ENCODE measurements around the gene GAREM2.
A peak's percentile ranks its signal among the peaks of the same experiment; 100 is the strongest.

GAREM2 gene

DNA sequence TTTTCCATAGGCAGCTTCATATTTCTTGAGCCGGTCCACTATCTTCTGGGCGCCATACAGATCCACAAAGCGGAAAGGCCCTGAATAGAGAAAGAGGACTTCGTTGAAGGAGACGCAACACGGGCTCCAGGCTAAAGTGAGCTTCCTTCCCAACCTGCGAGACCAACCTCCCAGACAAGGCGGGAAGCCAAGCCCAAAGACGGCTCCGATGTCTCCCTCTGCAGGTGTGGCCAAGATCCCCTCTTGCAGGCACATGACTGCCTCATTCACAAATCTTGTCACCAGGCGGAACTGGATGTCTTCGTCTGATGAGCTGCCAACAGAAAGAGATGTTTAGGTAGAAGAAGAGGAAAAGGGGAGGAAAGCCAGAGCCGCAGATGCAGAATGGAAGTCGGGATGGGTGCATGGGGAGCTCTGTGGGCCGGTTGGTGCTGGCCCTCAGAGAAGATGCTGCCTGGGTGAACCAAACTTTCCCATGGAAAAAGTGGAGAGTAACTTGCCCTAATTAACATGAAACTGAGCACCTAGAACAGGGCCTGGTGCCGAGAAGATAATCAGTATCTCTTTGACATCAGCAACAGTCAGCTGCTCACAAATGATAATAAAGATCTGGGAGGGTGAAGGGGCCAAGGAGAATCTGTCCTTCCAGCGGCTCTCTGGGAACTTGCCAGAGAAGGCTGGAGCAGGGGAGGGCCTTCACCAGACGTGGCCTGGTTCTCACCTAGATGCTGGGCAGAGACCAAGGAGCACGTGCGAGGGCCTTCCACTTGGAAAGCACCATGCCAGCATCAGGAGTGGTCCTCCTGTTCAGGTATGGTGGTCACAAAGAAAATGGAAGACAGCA lies 18.6 kb downstream of the GAREM2 start:
- ChIA-PET POLR2A (ENCODE audit: low non-redundant PET) (no interaction called here), CTCF (interaction anchor here (0.9 kb wide), 1 partner anchor 129 kb away, joined by 5 read pairs; no protein-coding TSS in a partner anchor)
- DNase-seq (ENCODE audit: low spot score): no peak
- TF ChIP-seq, protein P1, sequence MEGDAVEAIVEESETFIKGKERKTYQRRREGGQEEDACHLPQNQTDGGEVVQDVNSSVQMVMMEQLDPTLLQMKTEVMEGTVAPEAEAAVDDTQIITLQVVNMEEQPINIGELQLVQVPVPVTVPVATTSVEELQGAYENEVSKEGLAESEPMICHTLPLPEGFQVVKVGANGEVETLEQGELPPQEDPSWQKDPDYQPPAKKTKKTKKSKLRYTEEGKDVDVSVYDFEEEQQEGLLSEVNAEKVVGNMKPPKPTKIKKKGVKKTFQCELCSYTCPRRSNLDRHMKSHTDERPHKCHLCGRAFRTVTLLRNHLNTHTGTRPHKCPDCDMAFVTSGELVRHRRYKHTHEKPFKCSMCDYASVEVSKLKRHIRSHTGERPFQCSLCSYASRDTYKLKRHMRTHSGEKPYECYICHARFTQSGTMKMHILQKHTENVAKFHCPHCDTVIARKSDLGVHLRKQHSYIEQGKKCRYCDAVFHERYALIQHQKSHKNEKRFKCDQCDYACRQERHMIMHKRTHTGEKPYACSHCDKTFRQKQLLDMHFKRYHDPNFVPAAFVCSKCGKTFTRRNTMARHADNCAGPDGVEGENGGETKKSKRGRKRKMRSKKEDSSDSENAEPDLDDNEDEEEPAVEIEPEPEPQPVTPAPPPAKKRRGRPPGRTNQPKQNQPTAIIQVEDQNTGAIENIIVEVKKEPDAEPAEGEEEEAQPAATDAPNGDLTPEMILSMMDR (conservative IDR thresholded peaks at IDR 0.05; ENCODE audit: low read depth): no peak
- peak overlapping the region; percentile 43 for H3K27ac ChIP-seq

- ChIA-PET POLR2A (ENCODE audit: low non-redundant PET) (no interaction called here), CTCF (interaction anchor here (0.5 kb wide), 1 partner anchor 28 kb away, joined by 4 read pairs; no protein-coding TSS in a partner anchor)
- no peak overlapping the region for H3K27ac ChIP-seq
- no peak for DNase-seq (ENCODE audit: low spot score)
- TF ChIP-seq, protein P1 (conservative IDR thresholded peaks at IDR 0.05; ENCODE audit: low read depth): no peak
These were observed 20.8 kb downstream of the GAREM2 start for GRCh38 chr2:26193578-26194231.

DNA sequence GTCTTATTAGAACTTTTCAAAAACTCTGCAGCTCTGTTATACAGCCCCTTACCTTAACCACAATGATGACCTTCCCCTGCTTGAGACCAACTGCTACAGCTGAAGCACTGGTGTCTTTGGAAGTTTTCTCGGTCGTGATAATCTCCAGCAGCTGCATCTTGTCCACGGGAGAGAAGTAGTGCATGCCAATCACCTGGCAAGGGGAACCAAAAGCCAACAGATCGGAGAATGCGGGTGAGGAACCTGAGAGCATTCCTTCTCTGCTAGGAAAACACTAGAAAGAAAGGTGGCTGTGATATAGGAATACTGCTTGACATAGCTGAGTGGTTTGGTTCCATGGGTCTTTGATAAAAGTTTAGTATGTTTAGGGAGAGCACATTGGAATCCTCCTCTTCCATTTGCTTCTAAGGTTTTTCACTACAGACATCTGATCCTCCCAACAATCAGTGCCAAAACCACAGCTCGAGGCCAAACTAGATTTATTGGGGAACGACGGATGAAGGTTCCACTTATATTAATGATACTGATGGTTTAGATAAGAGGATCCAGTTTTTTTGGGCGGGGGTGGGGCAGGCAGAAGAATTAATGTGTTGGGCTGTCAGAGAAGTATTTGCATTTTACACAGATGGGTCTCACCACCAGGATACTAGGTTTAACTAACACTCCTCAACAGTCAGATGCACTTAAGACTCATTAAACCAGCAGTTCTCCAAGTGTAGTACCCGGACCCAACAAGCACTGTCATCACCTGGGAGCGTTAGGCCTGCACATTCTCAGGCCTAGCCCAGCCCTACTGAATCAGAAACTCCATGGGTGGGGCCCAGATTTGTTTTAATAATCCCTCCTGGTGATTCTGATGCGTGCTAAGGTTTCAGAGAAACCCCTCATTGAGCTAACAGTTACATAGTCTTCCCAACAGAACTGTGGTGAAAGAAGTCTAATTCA lies 22.4 kb downstream of the GAREM2 start:
- no peak overlapping the region for H3K27ac ChIP-seq
- TF ChIP-seq, protein P1 (conservative IDR thresholded peaks at IDR 0.05; ENCODE audit: low read depth): no peak
- no peak for DNase-seq (ENCODE audit: low spot score)
- ChIA-PET CTCF (no interaction called here), POLR2A (ENCODE audit: low non-redundant PET) (no interaction called here)

GRCh38 chr2:26196683-26197418 lies 24.0 kb downstream of the GAREM2 start:
- H3K27ac ChIP-seq: no peak overlapping the region
- no peak for DNase-seq (ENCODE audit: low spot score)
- CTCF ChIA-PET: interaction anchor here (0.6 to 1.2 kb wide), 2 partner anchors 246 to 315 kb away, joined by 3 read pairs; no protein-coding TSS in a partner anchor
- POLR2A ChIA-PET (ENCODE audit: low non-redundant PET): no interaction called here
- TF ChIP-seq, protein P1 (conservative IDR thresholded peaks at IDR 0.05; ENCODE audit: low read depth): no peak

DNA sequence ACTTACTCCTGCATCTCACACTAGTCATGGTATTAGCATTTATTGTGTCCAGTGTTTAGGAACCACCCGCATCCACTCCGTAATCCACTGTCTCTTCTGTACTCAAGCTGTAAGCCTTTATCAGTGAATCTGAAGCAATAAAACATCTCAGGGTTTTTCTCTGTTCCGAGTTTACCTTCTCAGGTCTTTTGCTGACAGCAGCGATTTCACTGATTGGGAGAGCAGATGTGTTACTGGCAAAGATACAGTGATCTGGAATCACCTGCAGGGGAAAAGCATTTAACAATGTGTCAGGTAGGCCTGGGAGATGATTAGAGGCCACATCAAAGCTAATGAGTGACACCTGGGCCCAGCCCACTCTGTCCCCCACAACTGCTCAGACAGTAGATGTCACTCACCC lies 24.6 kb downstream of the GAREM2 start:
- POLR2A ChIA-PET (ENCODE audit: low non-redundant PET): interaction anchor here (0.6 kb wide), 1 partner anchor 305 kb away, joined by 5 read pairs; no protein-coding TSS in a partner anchor

More for the DNA sequence above, 24.6 kb downstream of the GAREM2 start:
- CTCF ChIA-PET: interaction anchor here (1.2 kb wide), 1 partner anchor 247 kb away, joined by 3 read pairs; no protein-coding TSS in a partner anchor
- TF ChIP-seq, protein P1 (conservative IDR thresholded peaks at IDR 0.05; ENCODE audit: low read depth): no peak
- DNase-seq (ENCODE audit: low spot score): no peak
- no peak overlapping the region for H3K27ac ChIP-seq
